RPMI8226 (cell line): ENCODE measurements around the gene CDC42EP4.

Experiments
- DNase-seq: peaks from one replicate; pipeline ENCODE4 v3.0.0-alpha.2; 2015

Gene CDC42EP4

GRCh38 chr17:73311781-73312641 lies at the start of gene CDC42EP4:
CDC42EP4 (minus strand) TSS chr17:73312001; CDS start chr17:73286500, 25,501 bp downstream.
- peak; percentile 87 for DNase-seq

GRCh38 chr17:73360961-73361761 lies 49.4 kb upstream of the CDC42EP4 start:
- DNase-seq = no peak

DNA sequence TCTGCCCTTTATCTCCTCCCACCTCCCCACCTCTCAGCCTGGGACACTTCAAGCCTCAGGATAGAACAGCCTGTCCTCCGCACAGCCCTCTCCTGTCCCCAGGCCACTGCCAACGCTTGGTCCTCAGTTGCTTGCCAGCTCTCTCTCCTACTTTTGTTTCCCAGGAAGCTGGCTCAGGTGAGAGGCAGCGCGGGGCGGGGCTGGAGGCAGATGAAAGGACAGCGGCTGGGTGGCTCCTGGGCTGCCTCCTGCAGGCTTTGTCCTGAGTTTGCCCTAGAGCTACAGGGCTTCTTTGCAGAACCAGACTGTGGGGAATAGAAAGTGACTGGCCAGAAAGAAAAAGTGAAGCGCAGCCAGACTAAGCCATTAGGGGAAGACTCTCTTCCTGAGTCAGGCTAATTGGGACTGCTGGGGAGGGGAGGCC lies 48.2 kb upstream of the CDC42EP4 start:
- peak; percentile 33 for DNase-seq

DNA sequence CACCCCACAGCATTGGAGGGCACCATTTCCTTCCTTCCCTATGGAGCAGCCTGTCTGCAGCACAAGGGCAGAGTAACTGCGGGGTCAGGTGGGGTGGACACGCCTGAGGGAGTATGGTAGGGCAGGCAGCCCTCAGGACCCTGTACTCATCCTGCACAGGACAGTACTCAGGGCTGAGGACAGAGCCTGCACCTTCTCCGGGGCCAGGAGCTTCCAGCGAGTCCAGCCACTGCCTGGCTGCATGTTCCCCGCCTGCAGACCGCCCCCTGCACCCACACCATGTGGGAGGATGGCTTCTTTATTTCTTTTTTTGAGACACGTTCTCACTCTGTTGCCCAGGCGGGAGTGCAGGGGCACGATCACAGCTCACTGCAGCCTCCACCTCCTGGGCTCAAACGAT lies 47.6 kb upstream of the CDC42EP4 start:
- no peak for DNase-seq

DNA sequence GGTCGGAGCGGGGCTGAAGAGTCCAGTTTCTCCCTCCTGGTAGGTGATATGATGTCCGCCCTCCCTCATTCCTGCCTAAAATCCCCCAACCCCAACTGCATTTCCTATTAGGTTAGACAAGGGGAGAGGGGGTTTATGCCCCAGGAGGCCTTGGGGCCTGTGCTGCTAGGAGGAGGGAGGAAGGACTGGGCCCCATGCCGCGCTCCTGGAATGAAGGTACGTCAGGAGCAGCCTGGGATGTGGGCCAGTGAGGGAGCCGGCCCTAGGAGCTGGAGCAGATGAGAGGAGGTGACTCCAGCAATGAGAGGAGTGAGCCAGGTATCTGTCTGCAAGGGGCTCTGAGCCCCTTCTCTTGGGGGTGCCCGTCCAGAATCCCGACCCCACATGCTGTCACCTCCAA lies 46.9 kb upstream of the CDC42EP4 start:
- DNase-seq = no peak

DNA sequence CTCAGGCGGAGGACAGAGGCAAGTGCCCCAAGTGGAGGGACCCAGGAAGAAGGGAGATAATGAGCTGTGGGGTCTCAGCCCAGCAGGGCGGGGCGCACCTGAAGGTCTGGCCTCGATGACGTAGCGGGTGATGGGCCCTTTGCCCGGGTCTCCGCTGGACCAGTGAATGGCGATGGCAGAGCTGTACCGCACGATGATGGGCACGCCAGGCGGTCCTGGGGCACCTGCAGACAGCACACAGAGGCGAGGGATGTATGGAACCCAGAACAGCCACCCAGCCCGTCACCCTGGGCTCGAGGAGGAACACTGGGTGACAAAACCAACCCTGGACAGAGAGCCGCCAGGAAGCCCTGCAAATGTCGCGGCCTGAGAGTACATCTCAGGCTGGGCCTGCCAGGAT lies 46.2 kb upstream of the CDC42EP4 start:
- DNase-seq = no peak

DNA sequence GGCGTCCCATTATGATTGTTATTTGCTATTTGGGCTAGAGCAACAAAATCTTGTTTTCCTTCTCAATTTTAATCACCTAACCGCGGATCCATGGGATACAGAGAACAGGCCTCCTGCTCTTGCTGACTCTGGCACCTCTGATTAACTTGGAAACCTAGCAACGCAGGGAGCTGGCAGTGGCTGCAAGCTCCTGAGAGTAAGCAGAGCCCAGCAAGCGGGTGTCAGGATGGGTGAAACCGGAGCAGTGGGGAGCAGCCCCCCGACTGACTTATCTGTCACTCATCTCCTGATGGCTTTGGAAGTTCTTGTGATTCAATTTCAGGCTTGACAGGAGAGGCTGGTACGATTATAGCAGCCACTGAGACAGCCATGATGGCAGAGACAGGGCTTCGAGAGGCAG lies 45.5 kb upstream of the CDC42EP4 start:
- no peak for DNase-seq

GRCh38 chr17:73356561-73357170 lies 44.9 kb upstream of the CDC42EP4 start:
- DNase-seq = no peak

- DNase-seq = no peak
Observed at GRCh38 chr17:73354423-73355284, 42.9 kb upstream of the CDC42EP4 start.

- no peak for DNase-seq
Observed at GRCh38 chr17:73352261-73352660, 40.5 kb upstream of the CDC42EP4 start.

GRCh38 chr17:73351764-73352163 lies 40.0 kb upstream of the CDC42EP4 start:
- DNase-seq = no peak

DNA sequence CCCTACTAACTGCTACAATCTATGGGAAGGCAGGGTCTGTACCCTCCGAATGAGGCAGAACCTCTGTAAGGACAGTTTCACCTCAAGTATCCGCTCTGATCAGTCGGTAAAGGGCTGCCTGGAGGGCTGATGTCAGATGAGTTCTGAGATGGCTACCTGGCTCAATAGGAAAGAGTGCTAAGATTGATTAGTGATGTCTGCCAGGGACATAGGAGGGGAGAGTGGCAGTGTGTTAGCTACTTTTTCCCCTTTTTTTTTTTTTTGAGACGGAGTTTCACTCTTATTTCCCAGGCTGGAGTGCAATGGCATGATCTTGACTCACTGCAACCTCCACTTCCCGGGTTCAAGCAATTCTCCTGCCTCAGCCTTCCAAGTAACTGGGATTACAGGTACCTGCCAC lies 39.1 kb upstream of the CDC42EP4 start:
- DNase-seq = no peak

- DNase-seq = no peak
Observed at GRCh38 chr17:73349647-73350046, 37.8 kb upstream of the CDC42EP4 start.

DNA sequence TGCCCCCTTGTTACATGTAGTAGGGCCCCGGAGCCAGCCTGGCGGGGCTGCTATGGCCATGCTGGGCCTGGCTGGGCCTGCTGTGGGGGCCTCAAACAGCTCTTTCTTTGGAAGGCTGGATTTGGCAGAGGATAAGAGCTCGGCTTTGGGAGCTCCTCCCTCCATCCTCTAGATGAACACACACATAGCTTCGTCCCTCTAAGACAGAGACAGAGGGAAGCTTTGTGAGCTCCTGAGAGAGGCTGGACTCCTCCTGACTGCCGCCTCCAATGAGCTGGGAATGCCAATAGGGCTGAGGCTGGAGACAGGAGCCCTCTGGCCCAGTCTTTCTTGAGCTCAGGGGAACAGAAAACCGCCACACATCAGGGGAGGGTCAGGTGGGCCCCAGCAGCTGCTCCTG lies 37.3 kb upstream of the CDC42EP4 start:
- no peak for DNase-seq

GRCh38 chr17:73348829-73349095 lies 37.0 kb upstream of the CDC42EP4 start:
- no peak for DNase-seq

DNA sequence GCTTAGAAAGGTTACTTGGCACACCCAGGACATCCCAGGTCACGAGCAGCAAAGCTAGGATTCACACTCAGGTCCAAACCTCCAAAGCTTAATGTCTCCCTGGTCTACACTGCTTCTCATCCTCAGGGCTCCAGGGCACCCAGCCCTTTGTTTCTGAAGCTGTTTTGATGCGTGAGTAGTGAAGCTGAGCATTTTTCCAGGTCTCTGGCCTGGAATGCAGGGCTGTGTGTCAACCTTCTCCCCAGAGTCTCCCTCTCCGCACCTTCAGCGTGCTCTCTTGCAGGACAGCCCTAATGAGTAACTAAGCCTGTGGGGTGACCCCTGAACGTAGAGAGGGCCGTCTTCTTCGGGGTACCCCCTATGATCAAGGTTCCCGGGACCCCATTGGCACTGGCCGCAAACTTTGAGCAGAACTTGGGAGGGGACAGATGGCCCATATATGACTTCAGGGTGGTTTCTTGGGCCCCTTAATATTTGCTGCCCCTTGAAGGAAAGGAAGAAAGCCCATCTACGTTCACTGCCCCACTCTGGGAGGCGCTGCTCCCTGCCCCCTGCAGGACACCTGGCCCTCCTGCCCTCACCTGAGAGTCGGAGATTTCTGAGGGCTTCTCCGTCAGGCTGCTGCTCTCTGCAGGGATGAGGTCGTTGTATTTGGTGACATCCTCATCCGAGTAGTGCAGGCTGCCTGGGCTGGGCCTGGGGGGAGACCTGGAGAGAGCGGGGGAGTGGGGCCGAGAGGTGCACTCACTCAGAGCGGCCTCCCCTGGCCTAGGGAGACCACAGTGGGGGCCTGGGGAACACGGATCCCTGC lies 36.4 kb upstream of the CDC42EP4 start:
- no peak for DNase-seq

DNA sequence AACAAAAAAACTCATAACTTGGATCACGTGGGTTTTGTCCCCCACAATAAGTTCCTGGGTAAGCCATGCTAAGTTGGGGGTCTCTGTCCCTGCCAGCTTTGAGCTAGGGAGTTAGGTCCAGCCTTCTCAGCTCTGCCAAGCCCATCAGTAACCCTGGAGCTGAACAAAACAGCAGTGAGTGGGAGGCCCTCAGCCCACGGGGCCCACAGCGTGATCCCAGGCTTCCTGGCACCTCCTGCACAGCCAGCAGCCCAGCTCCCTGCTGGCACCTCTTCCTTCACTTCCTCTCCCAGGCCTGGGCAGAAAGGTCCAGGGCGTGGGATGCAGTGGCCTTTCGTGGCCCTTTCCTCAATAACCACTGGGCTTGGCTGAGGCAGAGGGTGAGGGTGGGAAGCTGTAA lies 35.5 kb upstream of the CDC42EP4 start:
- no peak for DNase-seq

GRCh38 chr17:73346501-73347162 lies 34.8 kb upstream of the CDC42EP4 start:
- no peak for DNase-seq

GRCh38 chr17:73343739-73344454 lies 32.1 kb upstream of the CDC42EP4 start:
- DNase-seq = peak; percentile 43

DNA sequence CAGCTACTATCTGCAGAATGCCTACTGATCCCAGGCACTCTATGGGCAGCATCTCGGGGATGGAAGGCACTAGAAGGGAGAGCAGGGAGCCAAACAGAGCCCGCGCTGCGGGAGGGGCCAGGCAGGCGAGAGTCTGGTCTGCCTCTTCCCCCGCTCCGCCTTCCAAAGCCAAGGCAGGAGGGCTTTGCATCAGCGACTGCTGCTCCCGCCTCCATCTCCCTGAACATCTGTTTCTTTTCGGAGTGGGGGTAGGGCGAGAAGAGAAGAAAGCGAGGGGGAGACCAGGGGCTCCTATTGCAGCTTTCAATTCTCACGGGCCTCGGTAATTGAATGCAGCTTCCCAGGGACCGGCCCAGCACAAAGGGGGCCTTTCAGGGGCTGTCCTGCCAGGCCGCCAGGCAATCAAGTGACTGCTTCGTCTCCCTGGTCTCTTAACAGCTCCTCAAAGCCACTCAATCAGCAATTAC lies 31.4 kb upstream of the CDC42EP4 start:
- DNase-seq = no peak
